K562 (cell line): ENCODE data around the gene BCAP31. TPM values are rescaled to one million over a fixed set of nuclear protein-coding genes. Genes with fewer than 3 reads are reported as not detected.
A peak's percentile ranks its signal among the peaks of the same experiment; 100 is the strongest.

ENCODE experiments used
- ATAC-seq: fragments of 200-7000 bp; cut with Tn5 transposase; 3 replicates; pipeline ENCODE4 v1.9.1; 2020; ENCODE audit warnings: moderate library complexity
- BruUV-seq: library from RNA; stranded (reverse); fragments of 400-500 nt; replicated peaks from 2 replicates; lab custom pipeline; 2021; lab: Mats Ljungman, UMichigan
- CTCF ChIA-PET: fragments of 300-600 bp; formaldehyde crosslinking; extraction: SDS; loops from one replicate; lab custom pipeline; 2021; ENCODE audit warnings: low intra/inter-chr PET ratio; lab: Yijun Ruan, JAX
- POLR2A ChIA-PET: fragments of 300-600, 350-650 bp; sonication (Branson Sonifier 250); formaldehyde crosslinking; extraction: SDS; loops from one replicate; lab custom pipeline; 2021; ENCODE audit warnings: antibody characterized with exemption, inconsistent platforms; lab: Yijun Ruan, JAX
- DNase-seq, 4 experiments: peaks; one replicate each; pipeline versions ENCODE4 v3.0.0 to v3.0.0-alpha.2; 2011 to 2018; ENCODE audit warnings: low spot score in 3 of 4, mixed read lengths in 3 of 4; ENCODE audit errors: extremely low read depth in 1 of 4
- FAIRE-seq: peaks from 2 replicates; lab custom pipeline; 2011; peaks lifted over from hg19 to GRCh38; lab: Jason Lieb, UNC
- H2AFZ ChIP-seq: 2 replicates; pipeline ENCODE4 v1.6.0; 2011; ENCODE audit warnings: low read depth, low read length, control low read depth, inconsistent platforms
- H3K27ac ChIP-seq: fragments of 200-600 bp; 3 replicates; pipeline ENCODE4 v1.8.0; 2011; ENCODE audit warnings: low read depth, mild to moderate bottlenecking, control low read depth, inconsistent platforms, low read length, moderate library complexity, mixed read lengths; ENCODE audit errors: extremely low read depth
- H3K27me3 ChIP-seq, 2 experiments: fragments of 300-600 bp in 1 of 2; 2 replicates in 1 of 2; 3 replicates in 1 of 2; pipeline versions ENCODE4 v1.6.0 to v1.8.0; 2011; ENCODE audit warnings: inconsistent platforms in 2 of 2, low read length in 2 of 2, mild to moderate bottlenecking in 1 of 2, mixed read lengths in 1 of 2, moderate library complexity in 1 of 2; ENCODE audit not compliant: control insufficient read depth in 2 of 2, insufficient read depth in 2 of 2
- H3K36me3 ChIP-seq: fragments of 300-600 bp; 3 replicates; pipeline ENCODE4 v1.8.0; 2011; ENCODE audit warnings: mild to moderate bottlenecking, low read length, inconsistent platforms; ENCODE audit not compliant: control insufficient read depth, insufficient read depth
- H3K4me1 ChIP-seq, 2 experiments: fragments of 200-600 bp in 1 of 2; replicated peaks in 1 of 2; 2 replicates in 1 of 2; 3 replicates in 1 of 2; pipeline versions ENCODE4 v1.5.1 to v1.8.0; 2011; ENCODE audit warnings: inconsistent platforms in 2 of 2, low read length in 2 of 2, mild to moderate bottlenecking in 1 of 2, mixed read lengths in 1 of 2, moderate library complexity in 1 of 2; ENCODE audit not compliant: control insufficient read depth in 2 of 2, insufficient read depth in 2 of 2
- H3K4me2 ChIP-seq: 2 replicates; pipeline ENCODE4 v1.6.1; 2011; ENCODE audit warnings: low read length, control low read depth, inconsistent platforms, mixed read lengths; ENCODE audit not compliant: insufficient read depth
- H3K4me3 ChIP-seq: fragments of 200-600 bp; sonication (generic), shearing (Covaris generic); 2 replicates; pipeline ENCODE4 v1.5.1; 2016; ENCODE audit warnings: control low read depth, inconsistent platforms
- H3K79me2 ChIP-seq: fragments of 200-600 bp; 3 replicates; pipeline ENCODE4 v1.8.0; 2011; ENCODE audit warnings: low read length, inconsistent platforms; ENCODE audit not compliant: control insufficient read depth, insufficient read depth
- H3K9ac ChIP-seq, 2 experiments: 2 replicates each; pipeline versions ENCODE4 v1.6.0 to v1.6.1; 2011; ENCODE audit warnings: low read depth in 2 of 2, low read length in 2 of 2, control low read depth in 1 of 2, inconsistent platforms in 1 of 2, mild to moderate bottlenecking in 1 of 2, mixed read lengths in 1 of 2; ENCODE audit not compliant: insufficient read depth in 1 of 2
- H3K9me1 ChIP-seq: one replicate; pipeline ENCODE4 v1.6.0; 2011; ENCODE audit warnings: inconsistent platforms, mild to moderate bottlenecking, low read length, moderate library complexity; ENCODE audit not compliant: control insufficient read depth, insufficient read depth
- H3K9me3 ChIP-seq: replicated peaks from 2 replicates; pipeline ENCODE4 v1.5.1; 2011; ENCODE audit warnings: low read depth, low read length, inconsistent platforms; ENCODE audit not compliant: control insufficient read depth, insufficient read depth
- H4K20me1 ChIP-seq: replicated peaks from 2 replicates; pipeline ENCODE4 v1.6.1; 2011; ENCODE audit warnings: low read length, inconsistent platforms, mixed read lengths; ENCODE audit not compliant: control insufficient read depth, insufficient read depth
- HNRNPUL1 ChIP-seq: fragments of 200-400 bp; formaldehyde crosslinking; IDR thresholded peaks from 2 replicates; pipeline ENCODE4 v1.6.1; 2017; ENCODE audit warnings: low read length
- JUND ChIP-seq, 2 experiments: IDR thresholded peaks; 2 replicates in 1 of 2; 3 replicates in 1 of 2; pipeline ENCODE4 v1.6.1; 2011; ENCODE audit warnings: borderline replicate concordance in 2 of 2, low read depth in 2 of 2, low read length in 2 of 2, improper control_type of control experiment in 1 of 2, missing biosample characterization in 1 of 2, missing genetic modification characterization in 1 of 2, missing genetic modification reagents in 1 of 2
- KDM5B ChIP-seq: fragments of 200-600 bp; sonication (generic); IDR thresholded peaks from 2 replicates; pipeline ENCODE4 v1.6.1; 2012; ENCODE audit warnings: low read depth, mild to moderate bottlenecking, moderate library complexity, low read length, control low read depth, inconsistent platforms; ENCODE audit not compliant: insufficient replicate concordance
- LCOR ChIP-seq: sonication (generic); formaldehyde crosslinking; IDR thresholded peaks from 2 replicates; pipeline ENCODE4 v1.8.0; 2022; ENCODE audit warnings: mild to moderate bottlenecking, missing genetic modification reagents
- WGBS: fragments of 100-300 bp; shearing (Covaris generic); methylation state at CpG from one replicate; pipeline ENCODE4 v1.1.6; 2016; ENCODE audit warnings: low coverage, mixed read lengths; ENCODE audit not compliant: insufficient coverage; ENCODE audit errors: missing lambda C conversion rate; 5-methylcytosine and 5-hydroxymethylcytosine counted together
- in situ Hi-C: fragments of 300-500 bp; cut with MboI; formaldehyde crosslinking; loops from 4 replicates; pipeline ENCODE4 v1.15.0; 2018; ENCODE audit warnings: inconsistent platforms, mixed read lengths
- intact Hi-C: fragments of 100-400 bp; cut with micrococcal nuclease; formaldehyde crosslinking; loops from 2 replicates; pipeline ENCODE4 v1.14.2; 2022
- polyA plus RNA-seq, 8 experiments: library from polyadenylated mRNA; depleted of rRNA in 4 of 8; stranded (reverse) in 5 of 8; unstranded in 3 of 8; fragments of >200 nt; fragmentation: Nextera tagmentation in 2 of 8; fragmentation: Illumina TruSeq in 1 of 8; extraction: Ambion mirVana in 2 of 8; extraction: Trizol in 1 of 8; gene quantifications; 2 replicates each; pipeline versions ENCODE4 v1.2.1 to v1.2.3, GENCODE V29; 2011 to 2014; ENCODE audit warnings: inconsistent platforms in 1 of 8, missing spikeins in 1 of 8
- total RNA-seq, 7 experiments: library from RNA; depleted of rRNA in 6 of 7; stranded (reverse); fragments of >200 nt in 6 of 7; fragmentation: Illumina TruSeq in 2 of 7; extraction: Trizol in 2 of 7; gene quantifications; 2 replicates each; pipeline versions ENCODE4 v1.2.1 to v1.2.3, GENCODE V29; 2011 to 2021; ENCODE audit warnings: low replicate concordance in 1 of 7

BCAP31 gene
- total and polyA plus RNA-seq, 9 of the 15 experiments (the other 6 are each of a cell fraction or from before 2014, with no cell fraction given): 156 to 683 (median 188) TPM

DNA sequence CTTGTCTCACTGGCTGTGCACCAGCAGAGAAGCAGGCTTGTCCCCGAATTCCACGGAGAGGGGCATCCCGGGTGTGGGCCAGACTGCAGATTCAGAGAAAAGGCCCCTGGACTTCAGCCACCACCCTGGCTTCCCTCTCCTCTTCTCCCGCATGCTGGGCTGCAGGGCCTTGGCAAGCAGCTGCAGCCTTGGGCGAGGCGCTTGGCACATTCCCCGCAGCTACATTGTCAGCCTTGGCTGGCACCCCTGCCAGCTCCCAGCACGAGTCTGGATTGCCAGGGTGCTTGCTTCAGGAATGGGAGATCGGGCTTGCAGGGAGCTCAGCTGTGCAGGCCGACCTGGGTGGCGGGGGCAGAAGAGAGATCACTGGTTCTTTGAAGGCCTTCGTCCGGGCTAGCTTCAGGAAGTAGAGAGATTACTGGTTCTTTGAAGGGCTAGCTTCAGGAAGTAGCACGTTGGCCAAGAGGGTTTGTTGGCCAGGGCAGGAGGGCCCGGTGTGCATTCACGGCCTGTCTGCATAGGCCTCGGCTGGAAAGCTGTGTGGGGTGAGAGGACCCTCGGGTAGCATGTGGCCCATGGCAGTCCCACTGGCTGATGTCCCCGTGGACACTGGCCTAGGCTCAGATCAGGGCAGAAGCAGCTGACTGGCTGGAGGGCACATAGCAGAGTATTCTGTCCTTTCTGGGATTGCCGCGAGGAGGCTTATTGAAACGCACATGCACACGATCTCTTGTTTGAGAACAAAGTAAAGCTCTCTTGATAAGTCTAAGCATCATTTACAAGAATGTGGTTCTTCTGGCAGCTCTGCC lies 3.1 kb upstream of the BCAP31 start:
- CTCF ChIA-PET: no interaction called here
- H3K79me2 ChIP-seq: peaks cover 38% of the 10 kb centered on the region

More for the DNA sequence above, 3.1 kb upstream of the BCAP31 start:
- no peak for FAIRE-seq
- Histone ChIP-seq H4K20me1 (peaks cover 10% of the 10 kb centered on the region), H3K9me1 (no peaks in the 10 kb centered on the region), H3K4me2 (peak overlapping the region; percentile 78), H3K4me1 (peaks cover 34 to 60% of the 10 kb centered on the region in 2 experiments), H3K36me3 (peaks cover 9% of the 10 kb centered on the region), H3K4me3 (peak overlapping the region; percentile 12; the same call in 1 of the 2 replicates), H3K27me3 (no peaks in the 10 kb centered on the region), H2AFZ (peak overlapping the region; percentile 59), H3K9me3 (0 out of 2 replicates have a peak, but pooled peaks cover 2% of the 10 kb centered on the region), H3K27ac (peak overlapping the region; percentile 83; the same call in 2 of the 3 replicates), H3K9ac (peak overlapping the region; percentile 63 to 92)
- in situ Hi-C loops (no loop called here), intact Hi-C loops (no loop called here)
- DNase-seq: no peak
- no peak for ATAC-seq
- WGBS: 63% methylated on average over 19 of the region's 23 CpGs
- TF ChIP-seq HNRNPUL1: no peak
- TF ChIP-seq KDM5B: peak; percentile 3
- no peak for TF ChIP-seq JUND (IDR thresholded peaks at IDR 0.05; ENCODE audit: borderline replicate concordance, low read depth, low read length)
- no peak for TF ChIP-seq JUND (tag; IDR thresholded peaks at IDR 0.05; ENCODE audit: borderline replicate concordance, low read depth, low read length)
- TF ChIP-seq LCOR (CRISPR knock-in tag): no peak
- no TSS peak for BruUV-seq
- POLR2A ChIA-PET: interaction anchor here (0.6 to 1.1 kb wide), 7 partner anchors 11 to 364 kb away, joined by 3 to 8 read pairs (median 3); no protein-coding TSS in a partner anchor
